MG63 (cell line): Measurements from ENCODE around the gene FECH. TPM values are rescaled to one million over a fixed set of nuclear protein-coding genes. Genes with fewer than 3 reads are reported as not detected.
A peak's percentile ranks its signal among the peaks of the same experiment; 100 is the strongest.

Source experiments
- DNase-seq: peaks from one replicate; pipeline ENCODE4 v3.0.0-alpha.2; 2020
- H3K27me3 ChIP-seq: fragments of 250-450 bp; sonication (Bioruptor Pico); 2 replicates; pipeline ENCODE4 v1.5.1; 2020; ENCODE audit warnings: mild to moderate bottlenecking, moderate library complexity
- H3K36me3 ChIP-seq: fragments of 250-450 bp; sonication (Bioruptor Pico); 2 replicates; pipeline ENCODE4 v1.5.1; 2020; ENCODE audit warnings: mild to moderate bottlenecking, moderate library complexity
- H3K4me3 ChIP-seq: fragments of 250-450 bp; sonication (Bioruptor Pico); 2 replicates; pipeline ENCODE4 v1.5.1; 2020; ENCODE audit warnings: mild to moderate bottlenecking, moderate library complexity
- H3K9me3 ChIP-seq: fragments of 250-450 bp; sonication (Bioruptor Pico); 2 replicates; pipeline ENCODE4 v1.5.1; 2020; ENCODE audit warnings: mild to moderate bottlenecking, moderate library complexity
- total RNA-seq: library from RNA; depleted of rRNA; stranded (reverse); fragments of >200 nt; shearing (Covaris generic); gene quantifications from 2 replicates; pipeline ENCODE4 v1.2.3, GENCODE V29; 2014; ENCODE audit warnings: low replicate concordance

Gene FECH
- total RNA-seq, 1 experiment from 2014 or later, result 32.0 TPM

DNA sequence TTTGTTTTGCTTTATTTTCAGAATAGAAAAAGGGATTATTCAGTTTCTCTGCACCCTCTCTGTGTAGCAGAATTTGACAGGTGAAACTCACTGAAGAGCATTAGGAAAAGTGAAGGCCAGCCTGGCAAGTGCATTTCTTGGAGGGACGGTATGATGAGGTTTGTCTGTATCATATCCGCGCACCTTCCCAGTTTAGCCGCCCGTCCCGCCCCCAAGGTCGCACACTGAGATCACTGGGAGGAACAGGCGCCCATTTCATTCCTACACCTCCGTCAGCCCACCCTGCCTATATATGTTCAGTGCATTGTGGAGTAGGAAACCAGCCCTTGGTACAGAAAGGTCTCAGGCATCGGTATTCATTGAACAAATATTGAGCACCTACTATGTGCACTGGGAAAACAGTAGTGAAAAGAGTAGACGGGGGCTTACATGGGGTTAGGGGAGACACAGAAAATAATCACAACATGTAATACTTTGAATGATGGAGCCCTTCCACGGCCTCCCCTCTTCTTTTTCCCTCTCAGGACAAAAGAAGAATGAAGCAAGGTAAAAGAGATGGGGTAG, 678 bp upstream of the FECH start:
- Histone ChIP-seq H3K27me3 (no peaks in the 10 kb centered on the region), H3K4me3 (peak overlapping the region; percentile 80)
- DNase-seq, result no peak

GRCh38 chr18:57585855-57586250, 649 bp downstream of the FECH start:
- peak overlapping the region; percentile 80 for H3K4me3 ChIP-seq
- no peaks in the 10 kb centered on the region for H3K27me3 ChIP-seq
- no peaks in the 10 kb centered on the region for H3K9me3 ChIP-seq
- no peak for DNase-seq
- H3K36me3 ChIP-seq, result no peaks in the 10 kb centered on the region; the same call in 1 of the 2 replicates

More for the DNA sequence above, 678 bp upstream of the FECH start:
- no peaks in the 10 kb centered on the region; the same call in 1 of the 2 replicates for H3K36me3 ChIP-seq
- H3K9me3 ChIP-seq, result no peaks in the 10 kb centered on the region

DNA sequence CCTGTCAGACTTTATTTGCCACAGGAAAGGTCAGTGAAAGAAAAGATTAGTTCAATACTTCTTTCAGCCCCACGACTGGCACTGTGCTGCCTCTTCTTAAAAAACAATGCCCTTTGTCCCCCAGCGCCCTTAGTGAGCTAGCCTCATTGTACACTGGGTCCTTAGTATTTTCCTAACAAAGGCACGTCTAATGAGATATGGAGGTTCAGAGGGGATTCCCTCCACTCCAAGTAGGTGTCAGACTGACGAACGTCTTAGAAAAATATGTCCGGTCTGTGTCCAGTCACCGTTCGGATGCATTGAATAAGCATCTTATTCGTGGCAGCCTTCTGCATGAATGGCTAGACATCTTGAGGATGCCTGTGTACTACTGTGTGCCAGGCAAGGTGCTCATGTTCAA, 1.1 kb downstream of the FECH start:
- H3K4me3 ChIP-seq, result peak overlapping the region; percentile 80
- H3K27me3 ChIP-seq, result no peaks in the 10 kb centered on the region
- no peaks in the 10 kb centered on the region; the same call in 1 of the 2 replicates for H3K36me3 ChIP-seq
- no peaks in the 10 kb centered on the region for H3K9me3 ChIP-seq
- no peak for DNase-seq

GRCh38 chr18:57584444-57584843, 2.1 kb downstream of the FECH start:
- no peak for DNase-seq
- Histone ChIP-seq H3K36me3 (peaks cover 5% of the 10 kb centered on the region; the same call in 1 of the 2 replicates), H3K9me3 (no peaks in the 10 kb centered on the region), H3K4me3 (no peak overlapping the region), H3K27me3 (no peaks in the 10 kb centered on the region)

DNA sequence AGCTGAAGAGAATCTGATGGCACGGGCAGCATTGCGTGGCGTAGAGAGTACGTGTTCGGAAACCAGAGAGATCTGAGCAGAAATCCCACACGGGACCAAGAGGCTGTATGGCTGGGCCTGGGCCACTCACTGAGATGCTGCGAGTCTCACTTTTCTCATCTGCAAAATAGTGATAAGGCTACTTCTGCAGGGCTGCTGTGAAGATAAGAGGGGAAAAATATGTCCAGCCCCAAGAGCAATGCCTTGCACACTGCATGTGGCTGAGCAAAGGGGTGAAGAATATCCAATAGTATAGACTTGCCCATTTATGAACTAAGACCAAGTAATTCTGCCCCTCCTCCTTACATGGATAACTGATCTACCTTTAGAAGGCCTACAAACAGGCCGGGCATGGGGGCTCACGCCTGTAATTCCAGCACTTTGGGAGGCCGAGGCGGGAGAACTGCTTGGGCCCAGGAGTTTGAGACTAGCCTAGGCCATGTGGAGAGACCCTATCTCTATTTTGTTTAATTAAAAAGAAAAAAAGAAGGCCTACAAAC, 3.1 kb downstream of the FECH start:
- H3K4me3 ChIP-seq, result no peak overlapping the region
- DNase-seq, result no peak
- H3K36me3 ChIP-seq, result peaks cover 5% of the 10 kb centered on the region; the same call in 1 of the 2 replicates
- no peaks in the 10 kb centered on the region for H3K27me3 ChIP-seq
- H3K9me3 ChIP-seq, result no peaks in the 10 kb centered on the region

GRCh38 chr18:57581301-57581934, 5.1 kb downstream of the FECH start:
- no peak for DNase-seq
- no peaks in the 10 kb centered on the region for H3K27me3 ChIP-seq
- no peaks in the 10 kb centered on the region for H3K9me3 ChIP-seq
- H3K4me3 ChIP-seq, result no peak overlapping the region
- peaks cover 5% of the 10 kb centered on the region; the same call in 1 of the 2 replicates for H3K36me3 ChIP-seq

- H3K27me3 ChIP-seq, result no peaks in the 10 kb centered on the region
- DNase-seq, result no peak
- no peak overlapping the region for H3K4me3 ChIP-seq
- no peaks in the 10 kb centered on the region for H3K9me3 ChIP-seq
- H3K36me3 ChIP-seq, result peaks cover 9% of the 10 kb centered on the region
Measured at GRCh38 chr18:57579934-57580333, 6.6 kb downstream of the FECH start.

DNA sequence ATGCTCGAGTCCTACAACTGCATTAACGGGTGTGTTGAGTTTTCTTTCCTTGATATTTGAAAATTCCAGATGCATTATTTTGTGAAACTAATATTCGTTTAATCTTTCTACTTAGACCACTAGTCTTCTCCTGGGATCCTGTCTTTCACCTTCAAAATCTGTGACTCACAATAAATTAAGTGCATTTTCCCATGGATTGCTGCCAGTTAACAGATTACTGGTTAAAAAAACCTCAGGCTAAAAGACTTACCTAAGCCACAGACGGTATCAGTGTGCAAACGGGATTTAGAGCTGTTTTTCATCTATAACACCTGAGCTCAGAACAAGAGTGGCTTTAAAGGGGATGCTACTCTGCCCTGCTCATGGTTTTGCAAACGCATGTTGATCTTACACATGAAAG, 10.2 kb downstream of the FECH start:
- no peaks in the 10 kb centered on the region for H3K9me3 ChIP-seq
- DNase-seq, result no peak
- no peak overlapping the region for H3K4me3 ChIP-seq
- H3K27me3 ChIP-seq, result no peaks in the 10 kb centered on the region
- H3K36me3 ChIP-seq, result peaks cover 13% of the 10 kb centered on the region

DNA sequence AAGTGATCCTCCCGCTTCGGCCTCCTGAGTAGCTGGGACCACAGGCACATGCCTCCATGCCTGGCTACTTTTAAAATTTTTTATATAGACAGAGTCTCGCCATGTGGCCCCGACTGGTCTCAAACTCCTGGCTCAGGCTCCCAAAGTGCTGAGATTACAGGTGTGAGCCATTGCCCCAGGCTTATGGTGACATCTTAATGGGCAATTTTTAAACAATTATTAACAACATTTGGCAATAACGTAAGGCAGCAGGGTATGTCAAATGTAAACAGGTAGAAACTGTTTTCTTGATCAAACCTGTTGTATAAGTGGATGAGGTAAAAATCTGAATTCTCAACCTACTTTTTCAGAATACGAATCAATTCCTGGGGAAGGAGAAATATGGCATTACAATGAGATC, 11.0 kb downstream of the FECH start:
- no peaks in the 10 kb centered on the region for H3K9me3 ChIP-seq
- no peak for DNase-seq
- no peak overlapping the region for H3K4me3 ChIP-seq
- peaks cover 18% of the 10 kb centered on the region for H3K36me3 ChIP-seq
- no peaks in the 10 kb centered on the region for H3K27me3 ChIP-seq

- DNase-seq, result no peak
- Histone ChIP-seq H3K4me3 (no peak overlapping the region), H3K9me3 (no peaks in the 10 kb centered on the region), H3K36me3 (peaks cover 20% of the 10 kb centered on the region), H3K27me3 (no peaks in the 10 kb centered on the region)
Measured at GRCh38 chr18:57574866-57575265, 11.6 kb downstream of the FECH start.

- Histone ChIP-seq H3K4me3 (no peak overlapping the region), H3K9me3 (no peaks in the 10 kb centered on the region), H3K27me3 (no peaks in the 10 kb centered on the region), H3K36me3 (peaks cover 12% of the 10 kb centered on the region)
- no peak for DNase-seq
Measured at GRCh38 chr18:57570162-57570561, 16.3 kb downstream of the FECH start.

- DNase-seq, result no peak
- Histone ChIP-seq H3K36me3 (peaks cover 12% of the 10 kb centered on the region), H3K27me3 (no peaks in the 10 kb centered on the region), H3K9me3 (no peaks in the 10 kb centered on the region), H3K4me3 (no peak overlapping the region)
Measured at GRCh38 chr18:57569133-57569532, 17.4 kb downstream of the FECH start.

- H3K4me3 ChIP-seq, result no peak overlapping the region
- DNase-seq, result no peak
- H3K36me3 ChIP-seq, result peaks cover 7% of the 10 kb centered on the region; the same call in 1 of the 2 replicates
- no peaks in the 10 kb centered on the region for H3K9me3 ChIP-seq
- no peaks in the 10 kb centered on the region for H3K27me3 ChIP-seq
Measured at GRCh38 chr18:57561728-57562423, 24.6 kb downstream of the FECH start.

GRCh38 chr18:57561261-57561660, 25.2 kb downstream of the FECH start:
- no peak for DNase-seq
- Histone ChIP-seq H3K36me3 (peaks cover 7% of the 10 kb centered on the region; the same call in 1 of the 2 replicates), H3K27me3 (no peaks in the 10 kb centered on the region), H3K9me3 (no peaks in the 10 kb centered on the region), H3K4me3 (no peak overlapping the region)

GRCh38 chr18:57559314-57559713, 27.2 kb downstream of the FECH start:
- Histone ChIP-seq H3K27me3 (no peaks in the 10 kb centered on the region), H3K36me3 (peaks cover 7% of the 10 kb centered on the region; the same call in 1 of the 2 replicates), H3K9me3 (no peaks in the 10 kb centered on the region), H3K4me3 (no peak overlapping the region)
- DNase-seq, result no peak

GRCh38 chr18:57555134-57555533, 31.4 kb downstream of the FECH start:
- Histone ChIP-seq H3K9me3 (no peaks in the 10 kb centered on the region), H3K36me3 (peaks cover 10% of the 10 kb centered on the region; the same call in 1 of the 2 replicates), H3K27me3 (no peaks in the 10 kb centered on the region), H3K4me3 (no peak overlapping the region)
- DNase-seq, result no peak

GRCh38 chr18:57550510-57550909, 36.0 kb downstream of the FECH start:
- DNase-seq, result no peak
- Histone ChIP-seq H3K27me3 (no peaks in the 10 kb centered on the region), H3K9me3 (no peaks in the 10 kb centered on the region), H3K4me3 (no peak overlapping the region), H3K36me3 (peaks cover 3% of the 10 kb centered on the region; the same call in 1 of the 2 replicates)
